HG03108 (cell line): ENCODE results near the gene MTHFD1L.

ENCODE experiments used
- ATAC-seq: cut with Tn5 transposase; IDR thresholded peaks from one replicate; pipeline ENCODE4 v1.9.1; 2021; ENCODE audit warnings: moderate library complexity; ENCODE audit not compliant: unreplicated experiment

MTHFD1L gene

DNA sequence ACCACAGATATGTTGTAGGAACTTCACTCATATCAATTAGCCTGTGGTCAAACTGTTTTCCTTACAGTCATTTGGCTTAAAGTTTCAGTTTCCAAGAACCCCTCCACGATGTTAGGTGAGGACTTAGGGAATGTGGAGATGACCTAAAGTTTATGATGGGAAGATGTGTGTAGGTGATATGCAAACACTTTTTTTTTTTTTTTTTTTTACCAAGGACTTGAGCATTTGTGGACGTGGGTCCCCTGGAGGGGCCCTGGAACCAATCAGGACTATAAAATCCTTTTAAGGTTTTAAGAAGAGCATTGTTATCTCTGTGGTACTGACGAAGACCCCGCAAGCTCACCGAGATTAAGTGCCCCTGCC is 478 bp upstream of the MTHFD1L start:
- ATAC-seq, result no peak

- peak; percentile 72 for ATAC-seq
Observed at GRCh38 chr6:150866147-150866990, 867 bp downstream of the MTHFD1L start.

DNA sequence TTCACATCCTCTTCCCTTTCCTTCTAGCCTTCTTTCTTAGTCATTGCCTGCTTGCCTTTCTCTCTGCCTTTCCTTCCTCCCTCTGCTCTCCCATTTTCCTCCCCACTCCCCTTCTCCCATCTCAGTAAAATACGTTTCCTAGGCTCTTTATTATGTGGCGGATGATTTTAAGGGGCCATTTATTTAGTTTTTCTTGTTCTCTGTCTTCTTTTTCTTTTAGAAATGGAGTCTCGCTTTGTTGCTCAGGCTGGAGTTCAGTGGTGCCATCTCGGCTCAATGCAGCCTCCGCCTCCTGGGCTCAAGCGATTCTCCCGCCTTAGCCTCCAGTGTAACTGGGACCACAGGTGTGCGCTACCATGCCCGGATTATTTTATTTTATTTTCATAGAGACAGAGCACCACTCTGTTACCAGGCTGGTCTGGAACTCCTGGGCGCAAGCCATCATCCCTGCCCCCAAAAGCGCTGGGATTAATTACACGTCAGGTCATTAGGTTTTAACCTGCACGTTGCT is 1.5 kb downstream of the MTHFD1L start:
- ATAC-seq, result no peak

- ATAC-seq, result no peak
Observed at GRCh38 chr6:150868759-150869158, 3.3 kb downstream of the MTHFD1L start.

- no peak for ATAC-seq
Observed at GRCh38 chr6:150874179-150874578, 8.7 kb downstream of the MTHFD1L start.

GRCh38 chr6:150875841-150876240 is 10.3 kb downstream of the MTHFD1L start:
- ATAC-seq, result no peak

- no peak for ATAC-seq
Observed at GRCh38 chr6:150876598-150876997, 11.1 kb downstream of the MTHFD1L start.

DNA sequence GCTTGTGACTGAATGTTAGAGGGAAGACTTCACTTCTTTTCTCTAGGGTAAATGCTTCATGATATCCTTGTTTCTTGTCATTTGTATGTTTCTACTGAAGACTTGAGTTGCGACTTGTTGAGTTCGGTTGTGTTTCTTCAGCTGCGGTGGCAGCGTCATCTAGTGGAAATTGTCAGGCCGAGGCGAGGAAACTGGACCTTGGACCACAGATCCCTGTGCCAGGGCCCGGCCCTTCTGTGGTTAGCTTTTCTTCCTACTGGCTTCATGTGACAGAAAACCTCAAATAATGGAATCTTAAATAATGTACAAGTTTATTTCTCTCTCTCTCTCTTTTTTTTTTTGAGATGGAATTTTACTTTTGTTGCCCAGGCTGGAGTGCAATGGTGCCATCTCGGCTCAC is 12.4 kb downstream of the MTHFD1L start:
- no peak for ATAC-seq

- ATAC-seq, result no peak
Observed at GRCh38 chr6:150878347-150879213, 13.1 kb downstream of the MTHFD1L start.

DNA sequence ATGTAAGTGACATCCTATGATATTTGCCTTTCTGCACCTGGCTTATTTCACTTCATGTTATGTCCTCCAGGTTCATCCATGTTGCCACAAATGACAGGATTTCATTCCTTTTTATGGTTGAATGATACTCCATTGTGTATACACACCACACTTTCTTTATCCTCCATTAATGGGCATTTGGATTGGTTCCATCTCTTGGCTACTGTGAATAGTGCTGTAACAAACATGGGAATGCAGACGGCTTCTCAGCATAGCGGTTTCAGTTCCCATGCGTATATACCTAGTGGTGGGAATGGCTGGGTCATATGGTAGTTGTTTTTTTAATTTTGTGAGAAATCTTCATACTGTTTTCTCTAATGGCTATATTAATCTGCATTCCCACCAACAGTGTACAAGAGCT is 14.8 kb downstream of the MTHFD1L start:
- ATAC-seq, result no peak

GRCh38 chr6:150881911-150882481 is 16.5 kb downstream of the MTHFD1L start:
- ATAC-seq, result no peak

DNA sequence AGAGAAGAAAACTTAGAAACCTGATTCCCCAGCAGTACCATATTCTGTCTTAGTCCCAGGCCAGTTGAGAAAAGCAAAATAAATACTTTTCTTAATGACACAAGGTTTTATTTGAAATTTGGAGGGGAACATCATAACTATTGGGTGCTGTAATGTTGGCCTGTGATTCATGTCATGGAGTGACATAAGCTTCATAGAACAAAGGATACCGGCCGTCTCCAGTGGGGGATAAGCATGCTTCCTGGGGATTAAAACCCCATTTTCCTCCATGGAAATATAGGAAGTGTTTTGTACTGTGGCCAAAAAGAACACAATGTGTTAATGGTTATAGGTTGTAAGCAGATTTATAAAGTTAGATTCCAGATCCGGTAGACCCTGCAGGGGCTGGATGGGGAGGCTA is 18.0 kb downstream of the MTHFD1L start:
- ATAC-seq, result no peak

GRCh38 chr6:150886155-150886554 is 20.7 kb downstream of the MTHFD1L start:
- no peak for ATAC-seq

DNA sequence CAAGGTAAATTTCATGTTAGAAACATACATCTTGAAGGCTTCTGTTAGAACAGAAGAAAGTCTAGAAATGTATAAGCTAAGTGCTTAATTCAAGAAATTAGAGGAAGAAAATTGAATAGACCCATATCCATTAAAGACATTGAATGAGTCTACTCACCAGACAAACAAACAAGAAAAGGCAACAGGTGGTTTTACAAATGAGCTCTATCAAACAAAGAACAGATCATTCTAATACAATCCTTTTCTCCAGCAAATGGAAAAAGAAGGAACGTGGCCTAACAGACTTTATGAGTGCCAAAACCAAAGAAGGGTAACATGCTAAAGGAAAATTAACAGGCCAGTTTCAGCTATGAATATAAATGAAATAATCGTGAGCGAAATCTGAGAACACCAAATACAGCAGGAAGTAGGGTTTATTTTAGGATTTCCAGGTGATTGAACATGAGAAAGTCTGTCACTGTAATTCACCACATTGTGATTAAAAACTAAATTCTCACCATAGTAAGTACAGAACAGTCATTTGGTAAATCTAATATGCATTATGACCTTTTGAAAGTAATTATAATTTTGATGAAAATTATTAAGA is 22.6 kb downstream of the MTHFD1L start:
- ATAC-seq, result no peak

DNA sequence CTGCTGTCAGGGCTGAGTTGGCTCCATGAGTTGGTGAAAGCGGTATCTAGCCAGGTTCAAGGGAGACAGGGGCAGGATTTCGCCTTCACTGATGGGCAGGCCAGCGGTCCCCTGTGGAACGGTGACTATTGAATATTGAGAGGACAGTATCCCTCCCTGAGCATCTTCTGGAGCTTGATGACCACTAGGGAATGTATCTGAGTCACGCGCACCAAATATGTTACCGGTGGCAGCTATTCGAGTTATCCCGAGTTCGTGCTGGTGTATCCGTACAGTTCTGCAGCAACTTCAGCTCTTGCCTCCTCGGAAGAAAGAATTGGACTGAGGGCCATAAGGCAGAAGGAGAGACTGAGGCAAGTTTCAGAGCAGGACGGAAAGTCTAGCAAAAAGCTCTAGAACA is 24.8 kb downstream of the MTHFD1L start:
- no peak for ATAC-seq

DNA sequence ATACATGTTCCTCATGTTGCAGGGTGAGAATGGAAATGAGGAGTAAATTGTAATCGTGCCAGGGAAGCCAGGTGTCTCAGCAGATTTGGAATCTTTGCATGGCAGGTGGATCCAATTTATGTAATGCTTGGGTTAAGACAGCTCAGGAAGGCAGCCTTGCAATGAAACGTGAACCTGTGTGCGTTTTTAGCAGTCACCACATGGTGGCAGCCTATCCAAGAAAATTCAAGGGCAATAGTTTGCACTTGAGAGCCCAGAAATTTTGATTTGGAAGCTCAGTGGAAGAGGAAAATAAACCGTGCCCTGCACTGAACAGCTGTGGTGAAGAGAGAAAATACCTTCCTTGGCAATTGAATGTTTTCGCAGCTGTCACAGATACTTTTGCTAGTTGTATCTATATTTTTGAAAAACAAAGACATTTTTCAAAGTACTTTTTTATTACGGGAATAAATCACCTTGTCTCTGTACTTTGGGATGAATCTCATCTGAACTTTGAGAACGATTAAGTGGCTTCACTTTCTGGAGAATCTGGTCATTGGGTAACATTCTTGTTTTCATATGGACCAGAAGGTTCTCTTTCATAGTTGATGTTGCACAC is 26.5 kb downstream of the MTHFD1L start:
- no peak for ATAC-seq

DNA sequence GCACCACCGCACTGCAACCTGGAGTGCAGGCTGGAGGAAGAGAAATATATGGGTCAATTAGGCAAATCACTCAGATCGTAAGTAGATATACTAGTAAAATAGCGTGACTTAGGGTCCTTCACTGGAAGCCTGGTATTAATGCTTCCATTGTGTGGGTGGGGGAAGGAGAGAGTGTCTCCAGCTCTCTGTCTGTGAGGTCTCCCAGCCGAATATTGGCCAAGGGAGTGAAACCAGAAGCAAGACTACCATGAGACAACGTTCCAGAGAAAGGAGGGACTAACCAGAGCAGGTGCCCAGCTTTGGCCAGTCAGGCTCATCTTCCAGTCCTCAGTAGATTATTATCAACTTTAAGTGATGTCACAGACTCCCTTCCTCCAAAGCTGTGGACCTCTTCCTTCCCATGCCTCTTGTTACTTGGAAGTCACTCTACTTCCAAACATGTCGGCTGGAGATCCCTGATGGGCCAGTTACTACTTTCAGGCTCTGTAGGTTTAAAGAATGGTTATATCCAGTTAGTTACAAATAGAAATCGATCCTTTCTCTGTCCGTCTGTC is 28.8 kb downstream of the MTHFD1L start:
- no peak for ATAC-seq

- peak; percentile 38 for ATAC-seq
Observed at GRCh38 chr6:150894935-150895552, 29.5 kb downstream of the MTHFD1L start.

DNA sequence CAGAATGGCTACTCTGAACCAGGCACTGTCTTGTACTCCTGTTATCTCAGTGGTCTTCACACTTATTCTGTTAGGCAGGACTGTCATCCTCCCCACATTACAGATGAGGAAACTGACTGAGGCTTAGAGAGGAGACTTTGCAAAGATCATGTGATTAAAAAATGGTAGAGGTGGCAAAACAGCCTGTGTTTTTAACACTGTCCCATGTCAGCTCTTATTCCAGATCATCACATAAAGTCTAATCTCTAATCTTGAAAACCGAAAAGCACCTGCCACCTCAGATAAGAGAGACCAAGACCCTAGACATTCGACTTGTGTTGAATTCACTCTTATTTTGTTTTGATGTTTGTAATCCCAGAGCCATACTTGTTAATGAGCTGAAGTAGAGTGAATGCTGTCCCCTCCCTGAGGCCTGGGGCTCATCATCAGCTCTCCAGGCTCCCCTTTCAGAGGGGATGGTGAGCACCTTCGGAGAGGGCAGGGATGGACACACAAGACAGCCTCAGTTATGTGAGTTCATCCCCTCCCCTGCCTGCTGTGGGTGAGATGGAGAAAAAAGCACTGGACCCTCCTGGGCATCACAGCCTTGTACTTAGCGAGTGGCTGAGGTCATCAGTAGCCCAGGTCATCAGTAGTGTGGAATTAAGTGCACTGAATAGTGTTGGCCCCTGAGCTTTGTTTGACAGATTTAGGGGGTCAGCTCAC is 30.6 kb downstream of the MTHFD1L start:
- no peak for ATAC-seq
